K562 treated with DMSO at 1 percent for 24 hours (cell line): ENCODE measurements around the gene ALDH7A1. TPM values are rescaled to one million over a fixed set of nuclear protein-coding genes. Genes with fewer than 3 reads are reported as not detected.

Experiments used
- total RNA-seq: library from RNA; unstranded; fragments of 300-600 nt; gene quantifications from 2 replicates; pipeline ENCODE4 v1.2.3, GENCODE V29; 2022; ENCODE audit warnings: low read depth; ENCODE audit not compliant: insufficient read depth

ALDH7A1 gene
- not detected in 2 replicates for total RNA-seq

GRCh38 chr5:126594748-126595485, at the start of gene ALDH7A1:
ALDH7A1 (minus strand) TSS chr5:126595219; CDS start chr5:126595198, 21 bp downstream.

GRCh38 chr5:126600631-126601511, 5.9 kb upstream of the ALDH7A1 start, which contains the start of gene PHAX:
PHAX (plus strand) TSS chr5:126600947; CDS start chr5:126600963, 16 bp downstream.

Other genes starting within 250 kb of the ALDH7A1 start
- gene GRAMD2B, start 171.8 kb downstream of the ALDH7A1 start, total RNA-seq: 0.96 and 2.4 TPM in 2 replicates
- 13.0 and 16.1 TPM in 2 replicates for gene PHAX, start 5.7 kb upstream of the ALDH7A1 start, total RNA-seq
- gene LMNB1, start 181.9 kb upstream of the ALDH7A1 start, total RNA-seq: 102 TPM in 2 replicates